OCI-LY7 (cell line): ENCODE measurements around the gene ABCF3. TPM values are rescaled to one million over a fixed set of nuclear protein-coding genes. Genes with fewer than 3 reads are reported as not detected.

Source experiments
- BruUV-seq: library from RNA; stranded (reverse); fragments of 400-500 nt; replicated peaks from 2 replicates; lab custom pipeline; 2021; lab: Mats Ljungman, UMichigan
- CTCF ChIA-PET: fragments of 300-600 bp; sonication (Branson Sonifier 250); formaldehyde crosslinking; loops from one replicate; lab custom pipeline; 2022; ENCODE audit warnings: antibody characterized with exemption; ENCODE audit not compliant: unreplicated experiment; lab: Charles Lee
- POLR2A ChIA-PET: fragments of 300-600 bp; sonication (Branson Sonifier 250); formaldehyde crosslinking; loops from one replicate; lab custom pipeline; 2022; ENCODE audit warnings: antibody characterized with exemption; lab: Charles Lee
- DNase-seq: peaks from one replicate; pipeline ENCODE4 v3.0.0-alpha.2; 2015; ENCODE audit warnings: low spot score
- H2AFZ ChIP-seq: fragments of 200-600 bp; sonication (generic), shearing (Covaris generic); 2 replicates; pipeline ENCODE4 v1.6.1; 2014; ENCODE audit warnings: mild to moderate bottlenecking, antibody characterized with exemption, low read length, moderate library complexity
- H3K27ac ChIP-seq: fragments of 200-600 bp; sonication (generic); 2 replicates; pipeline ENCODE4 v1.5.1; 2014; ENCODE audit warnings: mixed run types, low read depth, mild to moderate bottlenecking, moderate library complexity, low read length, inconsistent platforms; ENCODE audit not compliant: poor library complexity, severe bottlenecking
- H3K36me3 ChIP-seq: fragments of 200-600 bp; sonication (generic); 2 replicates; pipeline ENCODE4 v1.6.1; 2014; ENCODE audit warnings: mild to moderate bottlenecking, antibody characterized with exemption, low read length, moderate library complexity, mixed read lengths; ENCODE audit not compliant: insufficient read depth
- H3K4me1 ChIP-seq: fragments of 200-600 bp; sonication (generic); 2 replicates; pipeline ENCODE4 v1.5.1; 2014; ENCODE audit warnings: mild to moderate bottlenecking, low read length; ENCODE audit not compliant: insufficient read depth, poor library complexity, severe bottlenecking
- H3K4me2 ChIP-seq: fragments of 200-600 bp; sonication (generic); 2 replicates; pipeline ENCODE4 v1.6.1; 2014; ENCODE audit warnings: mild to moderate bottlenecking, low read length
- H3K4me3 ChIP-seq: fragments of 200-600 bp; sonication (generic); 2 replicates; pipeline ENCODE4 v1.5.1; 2014; ENCODE audit warnings: mild to moderate bottlenecking, low read depth, low read length; ENCODE audit not compliant: poor library complexity, severe bottlenecking
- H3K79me2 ChIP-seq: fragments of 200-600 bp; sonication (generic); 2 replicates; pipeline ENCODE4 v1.6.1; 2016; ENCODE audit warnings: low read depth, mild to moderate bottlenecking, low read length, moderate library complexity, mixed read lengths; ENCODE audit not compliant: insufficient read depth
- H3K9me2 ChIP-seq: fragments of 200-600 bp; sonication (generic); 2 replicates; pipeline ENCODE4 v1.6.1; 2016; ENCODE audit warnings: mild to moderate bottlenecking, low read length, mixed read lengths; ENCODE audit not compliant: insufficient read depth
- H3K9me3 ChIP-seq: fragments of 200-600 bp; sonication (generic); 2 replicates; pipeline ENCODE4 v1.6.1; 2014; ENCODE audit warnings: mild to moderate bottlenecking, mixed run types, low read length, mixed read lengths
- H4K20me1 ChIP-seq: fragments of 200-600 bp; sonication (generic); 2 replicates; pipeline ENCODE4 v1.6.1; 2014; ENCODE audit warnings: mild to moderate bottlenecking, antibody characterized with exemption, low read length, moderate library complexity, mixed read lengths; ENCODE audit not compliant: insufficient read depth
- EZH2phosphoT487 ChIP-seq: fragments of 200-600 bp; sonication (generic); IDR thresholded peaks from 2 replicates; pipeline ENCODE4 v1.6.1; 2018; ENCODE audit warnings: low read depth, borderline replicate concordance, mild to moderate bottlenecking, mixed run types, antibody characterized with exemption, low read length, moderate library complexity, mixed read lengths
- intact Hi-C: fragments of 100-400 bp; cut with micrococcal nuclease; formaldehyde crosslinking; loops from one replicate; pipeline ENCODE4 v1.10.0; 2022; ENCODE audit not compliant: unreplicated experiment
- total RNA-seq, 2 experiments: library from RNA; depleted of rRNA in 1 of 2; stranded (reverse); fragments of >200 nt in 1 of 2; shearing (Covaris generic) in 1 of 2; gene quantifications; 2 replicates each; pipeline ENCODE4 v1.2.3, GENCODE V29; 2014 to 2022
- TF ChIP-seq, protein P1 (sequence below): fragments of 200-600 bp; sonication (generic); conservative IDR thresholded peaks from 2 replicates; pipeline ENCODE4 v1.5.1; 2014; ENCODE audit warnings: mild to moderate bottlenecking, antibody characterized with exemption, low read length, moderate library complexity, mixed read lengths

Gene ABCF3
- total RNA-seq, 2 experiments from 2014 or later = 51.6 to 67.1 TPM

DNA sequence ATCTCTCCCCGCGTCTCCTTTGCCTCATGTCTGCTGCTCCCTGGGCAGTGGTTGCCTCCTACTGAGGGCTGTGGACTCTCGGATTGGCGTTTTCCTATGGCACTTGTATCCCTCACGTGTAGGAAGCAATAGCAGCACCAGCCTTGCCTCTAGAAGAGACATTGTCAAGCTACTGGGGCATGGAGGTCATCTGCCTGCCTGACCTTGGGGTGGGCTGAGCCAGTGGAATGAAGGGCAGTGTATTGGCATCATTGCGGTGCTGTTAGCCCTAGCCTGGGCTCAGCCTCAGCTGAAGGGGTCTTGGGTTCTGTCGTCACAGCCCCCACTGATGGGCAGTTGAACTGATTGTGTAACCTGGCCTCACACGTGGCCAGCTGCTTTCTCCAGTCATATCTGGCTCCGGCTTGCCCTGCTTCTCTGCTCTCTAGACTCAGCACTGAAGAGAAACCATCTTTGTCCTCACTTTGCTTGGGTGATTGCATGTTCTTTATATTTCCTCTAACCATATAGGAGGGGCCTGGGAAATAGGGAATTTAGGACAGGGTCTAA lies 8.1 kb downstream of the ABCF3 start:
- CTCF ChIA-PET = no interaction called here
- Histone ChIP-seq H3K4me2 (no peak overlapping the region), H3K79me2 (no peaks in the 10 kb centered on the region), H2AFZ (no peak overlapping the region), H3K4me1 (no peaks in the 10 kb centered on the region), H3K27ac (no peak overlapping the region), H3K9me3 (no peaks in the 10 kb centered on the region), H3K36me3 (peaks cover 75% of the 10 kb centered on the region), H3K9me2 (no peaks in the 10 kb centered on the region), H4K20me1 (no peaks in the 10 kb centered on the region), H3K4me3 (no peak overlapping the region)
- TF ChIP-seq EZH2phosphoT487 = no peak
- TF ChIP-seq, protein P1, sequence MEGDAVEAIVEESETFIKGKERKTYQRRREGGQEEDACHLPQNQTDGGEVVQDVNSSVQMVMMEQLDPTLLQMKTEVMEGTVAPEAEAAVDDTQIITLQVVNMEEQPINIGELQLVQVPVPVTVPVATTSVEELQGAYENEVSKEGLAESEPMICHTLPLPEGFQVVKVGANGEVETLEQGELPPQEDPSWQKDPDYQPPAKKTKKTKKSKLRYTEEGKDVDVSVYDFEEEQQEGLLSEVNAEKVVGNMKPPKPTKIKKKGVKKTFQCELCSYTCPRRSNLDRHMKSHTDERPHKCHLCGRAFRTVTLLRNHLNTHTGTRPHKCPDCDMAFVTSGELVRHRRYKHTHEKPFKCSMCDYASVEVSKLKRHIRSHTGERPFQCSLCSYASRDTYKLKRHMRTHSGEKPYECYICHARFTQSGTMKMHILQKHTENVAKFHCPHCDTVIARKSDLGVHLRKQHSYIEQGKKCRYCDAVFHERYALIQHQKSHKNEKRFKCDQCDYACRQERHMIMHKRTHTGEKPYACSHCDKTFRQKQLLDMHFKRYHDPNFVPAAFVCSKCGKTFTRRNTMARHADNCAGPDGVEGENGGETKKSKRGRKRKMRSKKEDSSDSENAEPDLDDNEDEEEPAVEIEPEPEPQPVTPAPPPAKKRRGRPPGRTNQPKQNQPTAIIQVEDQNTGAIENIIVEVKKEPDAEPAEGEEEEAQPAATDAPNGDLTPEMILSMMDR = no peak
- no peak for DNase-seq
- no TSS peak for BruUV-seq
- POLR2A ChIA-PET = interaction anchor here (0.6 kb wide), 1 partner anchor 62 kb away, joined by 4 read pairs; no protein-coding TSS in a partner anchor
- intact Hi-C loops = no loop called here

DNA sequence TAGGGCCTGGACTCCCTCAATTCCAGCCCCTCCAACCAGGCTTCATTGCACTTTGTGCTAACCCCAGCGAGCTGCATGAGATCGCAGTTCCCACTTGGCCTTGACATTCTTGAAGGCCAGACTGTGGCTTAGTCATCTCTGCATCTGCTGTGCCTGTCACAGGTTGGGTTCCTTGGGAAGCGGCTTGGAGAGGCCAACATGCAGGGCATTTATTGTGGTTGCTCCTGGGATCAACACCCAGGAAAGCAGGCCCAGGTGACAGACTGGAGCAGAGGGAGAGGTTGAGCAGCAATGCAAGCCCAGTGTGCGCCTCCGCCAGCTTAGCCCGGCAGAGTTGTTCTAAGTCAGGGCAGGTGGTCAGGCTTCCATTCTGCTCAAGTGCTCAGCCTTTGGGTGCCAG lies 10.5 kb downstream of the ABCF3 start:
- Histone ChIP-seq H3K9me2 (no peaks in the 10 kb centered on the region), H3K9me3 (no peaks in the 10 kb centered on the region), H3K27ac (no peak overlapping the region), H2AFZ (no peak overlapping the region), H3K4me1 (no peaks in the 10 kb centered on the region), H3K4me2 (no peak overlapping the region), H3K36me3 (peaks cover 50% of the 10 kb centered on the region), H3K79me2 (no peaks in the 10 kb centered on the region), H3K4me3 (no peak overlapping the region), H4K20me1 (no peaks in the 10 kb centered on the region)
- TF ChIP-seq, protein P1 = no peak
- no peak for TF ChIP-seq EZH2phosphoT487
- no TSS peak for BruUV-seq
- intact Hi-C loops = no loop called here
- DNase-seq = no peak
- CTCF ChIA-PET = no interaction called here
- POLR2A ChIA-PET = no interaction called here

DNA sequence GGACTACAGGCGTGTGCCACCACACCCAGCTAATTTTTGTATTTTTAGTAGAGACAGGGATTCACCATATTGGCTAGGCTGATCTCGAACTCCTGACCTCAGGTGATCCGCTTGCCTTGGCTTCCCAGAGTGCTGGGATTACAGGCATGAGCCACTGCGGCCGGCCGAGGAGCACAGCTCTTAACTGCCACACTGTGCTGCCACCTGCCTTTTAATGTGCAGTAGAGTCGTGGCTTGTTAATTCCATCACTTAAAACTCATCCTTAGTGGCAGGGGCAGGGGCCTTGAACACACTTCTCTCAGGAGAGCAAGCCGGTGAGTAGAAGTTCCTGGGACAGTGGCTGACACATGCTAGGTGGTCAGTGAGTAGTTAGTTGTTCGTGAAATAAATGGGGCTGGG lies 12.5 kb downstream of the ABCF3 start:
- H3K9me2 ChIP-seq = no peaks in the 10 kb centered on the region
- CTCF ChIA-PET = no interaction called here
- TF ChIP-seq EZH2phosphoT487 = no peak
- TF ChIP-seq, protein P1 = no peak

More for the DNA sequence above, 12.5 kb downstream of the ABCF3 start:
- Histone ChIP-seq H4K20me1 (no peaks in the 10 kb centered on the region), H3K9me3 (no peaks in the 10 kb centered on the region), H3K36me3 (peaks cover 30% of the 10 kb centered on the region), H3K4me3 (no peak overlapping the region), H3K4me2 (no peak overlapping the region), H3K27ac (no peak overlapping the region), H2AFZ (no peak overlapping the region), H3K4me1 (no peaks in the 10 kb centered on the region), H3K79me2 (no peaks in the 10 kb centered on the region)
- POLR2A ChIA-PET = no interaction called here
- DNase-seq = no peak
- no TSS peak for BruUV-seq
- intact Hi-C loops = no loop called here
